ENCODE data around the gene BMP6. TPM values are rescaled to one million over a fixed set of nuclear protein-coding genes. Genes with fewer than 3 reads are reported as not detected.

The BMP6 gene
- total and polyA plus RNA-seq, 2 donors = 0.19 to 0.82 TPM

DNA sequence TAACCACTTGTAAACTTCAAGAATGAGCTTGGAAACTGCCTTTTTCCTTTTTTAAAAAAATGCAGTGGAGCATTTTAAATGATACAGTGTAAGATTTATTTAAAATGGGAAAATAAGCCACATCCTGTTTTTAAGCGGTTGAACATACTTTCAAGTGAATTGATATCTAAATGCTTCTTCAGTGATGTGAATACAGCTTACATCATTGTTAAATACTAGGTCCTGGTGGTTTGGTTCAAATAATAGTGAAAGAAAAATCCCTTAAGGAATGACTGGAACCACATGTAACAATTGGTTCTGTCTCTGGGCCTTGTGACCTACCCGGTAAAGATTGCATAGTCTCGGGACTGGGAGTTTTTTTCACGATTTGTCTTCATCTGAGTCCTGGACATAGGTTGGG, 44.2 kb downstream of the BMP6 start:
- 81% methylated on average over 4 of the region's 4 CpGs for WGBS

DNA sequence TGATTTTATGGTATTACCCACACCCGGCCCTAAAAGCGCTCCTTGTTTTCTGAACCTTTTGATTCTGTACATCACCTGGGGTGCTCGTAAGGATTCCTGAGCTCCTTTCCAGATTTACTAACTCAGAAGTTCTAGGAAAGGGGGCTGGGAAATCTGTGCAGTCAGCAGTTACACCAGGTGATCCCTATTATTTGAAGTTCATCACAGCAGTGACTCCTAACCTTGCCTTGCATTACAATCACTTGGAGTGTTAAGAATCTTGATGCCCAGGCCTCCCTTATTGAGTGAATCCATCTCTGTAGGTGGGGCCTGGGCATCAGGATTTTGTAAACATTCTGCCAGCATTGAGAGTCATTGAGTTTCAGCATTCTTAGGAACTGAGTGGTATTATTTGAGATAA, 44.7 kb downstream of the BMP6 start:
- Histone ChIP-seq H3K27ac (ENCODE audit: low read depth in 1 of 2, low read length in 1 of 2) (no peak overlapping the region), H3K9me3 (ENCODE audit: control insufficient read depth in 2 of 2, insufficient read depth in 1 of 2, low read length in 1 of 2) (no peaks in the 10 kb centered on the region), H3K36me3 (ENCODE audit: control insufficient read depth in 2 of 2, insufficient read depth in 2 of 2, low read length in 1 of 2) (no peaks in the 10 kb centered on the region), H3K27me3 (ENCODE audit: control insufficient read depth in 2 of 2, insufficient read depth in 1 of 2, low read length in 1 of 2) (no peaks in the 10 kb centered on the region), H3K4me1 (ENCODE audit: control insufficient read depth in 2 of 2, insufficient read depth in 2 of 2, low read length in 2 of 2) (no peaks in the 10 kb centered on the region), H3K4me3 (ENCODE audit: low read length in 2 of 2) (no peak overlapping the region)
- no peak for DNase-seq (ENCODE audit: low read depth in 6 of 9, low spot score in 9 of 9)
- 98% methylated on average over 3 of the region's 3 CpGs for WGBS

More for the DNA sequence above, 44.2 kb downstream of the BMP6 start:
- H3K27ac ChIP-seq (ENCODE audit: low read depth in 1 of 2, low read length in 1 of 2) = no peak overlapping the region
- H3K36me3 ChIP-seq (ENCODE audit: control insufficient read depth in 2 of 2, insufficient read depth in 2 of 2, low read length in 1 of 2) = no peaks in the 10 kb centered on the region
- DNase-seq (ENCODE audit: low read depth in 6 of 9, low spot score in 9 of 9) = no peak
- H3K9me3 ChIP-seq (ENCODE audit: control insufficient read depth in 2 of 2, insufficient read depth in 1 of 2, low read length in 1 of 2) = no peaks in the 10 kb centered on the region
- H3K27me3 ChIP-seq (ENCODE audit: control insufficient read depth in 2 of 2, insufficient read depth in 1 of 2, low read length in 1 of 2) = no peaks in the 10 kb centered on the region
- H3K4me3 ChIP-seq (ENCODE audit: low read length in 2 of 2) = no peak overlapping the region
- no peaks in the 10 kb centered on the region for H3K4me1 ChIP-seq (ENCODE audit: control insufficient read depth in 2 of 2, insufficient read depth in 2 of 2, low read length in 2 of 2)

DNA sequence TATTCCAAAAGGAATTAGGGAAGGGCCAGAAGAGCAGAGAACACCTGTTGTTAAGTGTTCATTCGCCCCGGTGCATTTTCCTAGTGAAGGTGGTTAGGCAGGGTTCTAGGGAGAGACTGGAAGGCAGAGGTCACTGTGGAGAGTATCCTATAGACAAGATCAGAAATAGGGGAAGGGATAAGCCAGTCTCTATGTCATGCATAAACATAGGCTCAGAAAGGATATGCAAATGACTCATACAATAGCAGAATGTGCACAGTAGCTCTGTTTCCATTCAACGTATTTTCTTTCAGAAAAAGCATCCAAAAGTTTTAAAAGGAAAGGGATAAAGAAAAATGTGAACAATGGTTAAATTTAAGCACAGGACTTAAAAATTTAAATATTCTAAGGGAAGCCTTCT, 47.4 kb downstream of the BMP6 start:
- 96% methylated on average over 3 of the region's 3 CpGs for WGBS
- H3K9me3 ChIP-seq (ENCODE audit: control insufficient read depth in 2 of 2, insufficient read depth in 1 of 2, low read length in 1 of 2) = no peaks in the 10 kb centered on the region
- H3K4me1 ChIP-seq (ENCODE audit: control insufficient read depth in 2 of 2, insufficient read depth in 2 of 2, low read length in 2 of 2) = no peaks in the 10 kb centered on the region
- DNase-seq (ENCODE audit: low read depth in 6 of 9, low spot score in 9 of 9) = no peak
- no peaks in the 10 kb centered on the region for H3K36me3 ChIP-seq (ENCODE audit: control insufficient read depth in 2 of 2, insufficient read depth in 2 of 2, low read length in 1 of 2)
- no peak overlapping the region for H3K4me3 ChIP-seq (ENCODE audit: low read length in 2 of 2)
- H3K27ac ChIP-seq (ENCODE audit: low read depth in 1 of 2, low read length in 1 of 2) = no peak overlapping the region
- no peaks in the 10 kb centered on the region for H3K27me3 ChIP-seq (ENCODE audit: control insufficient read depth in 2 of 2, insufficient read depth in 1 of 2, low read length in 1 of 2)

DNA sequence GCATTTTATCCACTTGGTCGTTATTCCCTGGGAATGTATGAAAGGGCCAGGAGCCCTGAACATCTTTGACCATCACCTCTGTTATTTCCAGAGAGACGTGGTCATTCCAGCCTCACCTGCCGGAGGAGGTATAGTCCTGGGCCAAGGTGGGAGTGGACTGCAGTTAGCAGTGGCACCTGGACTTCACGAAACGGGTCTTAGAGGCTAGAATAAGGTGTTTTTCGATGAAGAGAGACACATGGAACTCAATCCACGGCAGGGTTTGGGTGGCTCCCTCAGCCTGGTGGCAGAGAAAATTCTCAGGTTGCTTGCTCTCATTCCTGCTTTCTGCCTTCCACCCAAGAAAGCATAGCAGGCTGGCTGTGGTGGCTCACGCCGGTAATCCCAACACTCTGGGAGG, 48.0 kb downstream of the BMP6 start:
- Histone ChIP-seq H3K27me3 (ENCODE audit: control insufficient read depth in 2 of 2, insufficient read depth in 1 of 2, low read length in 1 of 2) (no peaks in the 10 kb centered on the region), H3K4me1 (ENCODE audit: control insufficient read depth in 2 of 2, insufficient read depth in 2 of 2, low read length in 2 of 2) (no peaks in the 10 kb centered on the region), H3K36me3 (ENCODE audit: control insufficient read depth in 2 of 2, insufficient read depth in 2 of 2, low read length in 1 of 2) (no peaks in the 10 kb centered on the region), H3K9me3 (ENCODE audit: control insufficient read depth in 2 of 2, insufficient read depth in 1 of 2, low read length in 1 of 2) (no peaks in the 10 kb centered on the region), H3K4me3 (ENCODE audit: low read length in 2 of 2) (no peak overlapping the region), H3K27ac (ENCODE audit: low read depth in 1 of 2, low read length in 1 of 2) (no peak overlapping the region)
- WGBS = 96% methylated on average over 9 of the region's 9 CpGs
- DNase-seq (ENCODE audit: low read depth in 6 of 9, low spot score in 9 of 9) = no peak

DNA sequence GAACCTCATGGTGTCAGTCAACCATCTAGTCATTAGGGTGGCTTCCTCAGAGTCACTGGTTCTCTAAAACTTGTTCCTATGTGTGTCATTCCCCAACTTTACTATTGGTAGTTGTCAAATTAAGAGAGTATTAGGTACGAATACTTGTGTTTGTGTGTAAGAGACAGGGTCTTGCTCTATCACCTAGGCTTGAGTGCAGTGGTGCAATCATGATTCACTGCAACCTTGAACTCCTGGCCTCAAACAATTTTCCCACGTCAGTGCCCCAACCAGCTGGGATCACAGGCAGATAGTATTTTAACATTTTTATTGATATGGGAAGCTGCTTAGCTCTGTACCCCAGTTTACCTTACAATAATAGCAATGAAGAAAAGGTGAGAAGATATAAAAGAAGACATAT, 50.6 kb downstream of the BMP6 start:
- H3K36me3 ChIP-seq (ENCODE audit: control insufficient read depth in 2 of 2, insufficient read depth in 2 of 2, low read length in 1 of 2) = no peaks in the 10 kb centered on the region
- no peaks in the 10 kb centered on the region for H3K27me3 ChIP-seq (ENCODE audit: control insufficient read depth in 2 of 2, insufficient read depth in 1 of 2, low read length in 1 of 2)
- WGBS = 95% methylated on average over 2 of the region's 2 CpGs
- DNase-seq (ENCODE audit: low read depth in 6 of 9, low spot score in 9 of 9) = no peak
- no peaks in the 10 kb centered on the region for H3K4me1 ChIP-seq (ENCODE audit: control insufficient read depth in 2 of 2, insufficient read depth in 2 of 2, low read length in 2 of 2)
- no peaks in the 10 kb centered on the region for H3K9me3 ChIP-seq (ENCODE audit: control insufficient read depth in 2 of 2, insufficient read depth in 1 of 2, low read length in 1 of 2)
- no peak overlapping the region for H3K27ac ChIP-seq (ENCODE audit: low read depth in 1 of 2, low read length in 1 of 2)
- no peak overlapping the region for H3K4me3 ChIP-seq (ENCODE audit: low read length in 2 of 2)

DNA sequence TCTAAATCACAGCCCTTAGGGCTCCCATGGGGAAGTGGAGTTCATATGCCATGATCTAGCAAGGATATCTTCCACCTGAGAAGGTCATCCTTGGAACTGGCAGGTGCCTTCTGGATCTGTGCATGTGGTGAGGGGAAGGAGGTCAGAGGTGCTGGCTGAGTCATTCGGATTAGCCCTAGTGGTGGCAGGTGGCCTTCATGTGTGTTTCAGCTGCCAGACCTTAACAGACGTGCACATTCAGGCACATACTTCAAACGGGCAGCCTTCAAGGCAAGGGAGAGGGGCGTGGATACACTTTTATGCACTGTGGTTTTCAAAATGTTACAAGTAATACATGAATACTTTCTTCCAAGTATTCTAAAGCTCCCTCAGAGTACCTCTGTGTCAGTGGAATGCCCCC, 51.2 kb downstream of the BMP6 start:
- H3K4me1 ChIP-seq (ENCODE audit: control insufficient read depth in 2 of 2, insufficient read depth in 2 of 2, low read length in 2 of 2) = no peaks in the 10 kb centered on the region
- no peaks in the 10 kb centered on the region for H3K27me3 ChIP-seq (ENCODE audit: control insufficient read depth in 2 of 2, insufficient read depth in 1 of 2, low read length in 1 of 2)
- H3K9me3 ChIP-seq (ENCODE audit: control insufficient read depth in 2 of 2, insufficient read depth in 1 of 2, low read length in 1 of 2) = no peaks in the 10 kb centered on the region
- DNase-seq (ENCODE audit: low read depth in 6 of 9, low spot score in 9 of 9) = no peak
- 91% methylated on average over 4 of the region's 4 CpGs for WGBS
- no peaks in the 10 kb centered on the region for H3K36me3 ChIP-seq (ENCODE audit: control insufficient read depth in 2 of 2, insufficient read depth in 2 of 2, low read length in 1 of 2)
- H3K27ac ChIP-seq (ENCODE audit: low read depth in 1 of 2, low read length in 1 of 2) = no peak overlapping the region
- H3K4me3 ChIP-seq (ENCODE audit: low read length in 2 of 2) = no peak overlapping the region

DNA sequence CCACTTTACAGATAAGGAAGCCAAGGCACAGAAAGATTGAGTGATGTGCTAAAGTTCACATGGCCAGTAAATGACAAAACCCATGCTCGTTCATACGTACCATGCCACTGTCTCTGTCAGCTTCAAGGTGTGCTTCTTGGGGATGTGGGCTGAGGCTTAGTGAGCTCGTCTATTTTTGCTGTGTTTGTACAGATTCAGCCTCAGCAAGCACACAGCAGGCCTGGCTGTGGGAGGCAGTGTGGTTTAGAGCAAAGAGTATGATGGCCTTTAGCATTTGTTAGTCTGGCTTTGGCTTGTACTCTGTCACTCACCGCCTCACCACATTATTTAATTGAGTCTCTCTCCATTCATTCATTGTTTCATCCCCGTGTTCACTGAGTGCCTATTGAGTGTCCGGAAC, 55.3 kb downstream of the BMP6 start:
- H3K9me3 ChIP-seq (ENCODE audit: control insufficient read depth in 2 of 2, insufficient read depth in 1 of 2, low read length in 1 of 2) = no peaks in the 10 kb centered on the region
- no peaks in the 10 kb centered on the region for H3K27me3 ChIP-seq (ENCODE audit: control insufficient read depth in 2 of 2, insufficient read depth in 1 of 2, low read length in 1 of 2)
- 86% methylated on average over 6 of the region's 6 CpGs for WGBS
- no peak overlapping the region for H3K4me3 ChIP-seq (ENCODE audit: low read length in 2 of 2)
- H3K4me1 ChIP-seq (ENCODE audit: control insufficient read depth in 2 of 2, insufficient read depth in 2 of 2, low read length in 2 of 2) = no peaks in the 10 kb centered on the region
- no peak for DNase-seq (ENCODE audit: low read depth in 6 of 9, low spot score in 9 of 9)
- no peaks in the 10 kb centered on the region for H3K36me3 ChIP-seq (ENCODE audit: control insufficient read depth in 2 of 2, insufficient read depth in 2 of 2, low read length in 1 of 2)
- no peak overlapping the region for H3K27ac ChIP-seq (ENCODE audit: low read depth in 1 of 2, low read length in 1 of 2)

DNA sequence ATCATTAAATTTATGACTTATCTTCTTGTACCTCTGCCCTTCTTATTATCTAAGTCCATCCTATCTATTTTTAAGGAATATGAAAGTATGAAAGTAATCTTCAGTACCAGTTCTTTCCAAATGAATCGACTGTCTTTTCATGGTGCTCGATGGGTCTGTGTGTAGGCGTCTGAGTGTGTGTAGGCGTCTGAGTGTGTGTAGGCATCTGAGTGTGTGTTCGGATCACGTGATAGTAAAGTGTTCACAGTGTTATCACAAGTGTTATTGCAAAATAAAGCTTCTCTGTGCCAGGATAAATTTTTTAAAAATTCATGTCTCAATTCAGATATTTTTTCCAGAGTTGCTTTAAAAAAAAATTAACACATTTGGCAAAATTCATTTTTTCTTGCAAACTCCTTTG, 58.3 kb downstream of the BMP6 start:
- WGBS = 97% methylated on average over 6 of the region's 6 CpGs
- no peaks in the 10 kb centered on the region for H3K27me3 ChIP-seq (ENCODE audit: control insufficient read depth in 2 of 2, insufficient read depth in 1 of 2, low read length in 1 of 2)

DNA sequence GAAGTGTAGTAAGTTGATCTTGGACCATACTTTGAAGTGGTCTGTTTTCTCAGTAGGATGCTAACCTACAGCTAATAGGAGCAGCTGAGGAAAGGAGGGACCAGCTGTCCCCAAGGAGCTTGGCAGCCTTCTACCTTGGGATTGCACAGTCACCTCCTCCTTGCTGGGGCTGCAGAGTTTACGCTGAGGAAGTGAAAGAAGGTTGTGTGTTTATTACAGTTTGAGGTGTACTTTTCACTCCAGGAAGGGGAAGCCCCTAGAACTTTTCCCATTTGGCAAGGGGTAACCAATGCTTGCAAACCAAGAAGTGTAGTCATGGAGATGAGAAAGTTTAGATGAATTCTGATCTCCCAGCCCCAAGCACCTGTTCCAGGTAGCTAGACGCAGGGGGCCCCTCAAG, 58.8 kb downstream of the BMP6 start:
- Histone ChIP-seq H3K4me3 (ENCODE audit: low read length in 2 of 2) (no peak overlapping the region), H3K27me3 (ENCODE audit: control insufficient read depth in 2 of 2, insufficient read depth in 1 of 2, low read length in 1 of 2) (no peaks in the 10 kb centered on the region), H3K27ac (ENCODE audit: low read depth in 1 of 2, low read length in 1 of 2) (no peak overlapping the region), H3K9me3 (ENCODE audit: control insufficient read depth in 2 of 2, insufficient read depth in 1 of 2, low read length in 1 of 2) (no peaks in the 10 kb centered on the region), H3K4me1 (ENCODE audit: control insufficient read depth in 2 of 2, insufficient read depth in 2 of 2, low read length in 2 of 2) (no peaks in the 10 kb centered on the region), H3K36me3 (ENCODE audit: control insufficient read depth in 2 of 2, insufficient read depth in 2 of 2, low read length in 1 of 2) (no peaks in the 10 kb centered on the region)
- DNase-seq (ENCODE audit: low read depth in 6 of 9, low spot score in 9 of 9) = peak in 1 of 9 donors; percentile 13
- WGBS = 82% methylated on average over 2 of the region's 2 CpGs

More for the DNA sequence above, 58.3 kb downstream of the BMP6 start:
- H3K27ac ChIP-seq (ENCODE audit: low read depth in 1 of 2, low read length in 1 of 2) = no peak overlapping the region
- no peak overlapping the region for H3K4me3 ChIP-seq (ENCODE audit: low read length in 2 of 2)
- no peaks in the 10 kb centered on the region for H3K9me3 ChIP-seq (ENCODE audit: control insufficient read depth in 2 of 2, insufficient read depth in 1 of 2, low read length in 1 of 2)
- H3K36me3 ChIP-seq (ENCODE audit: control insufficient read depth in 2 of 2, insufficient read depth in 2 of 2, low read length in 1 of 2) = no peaks in the 10 kb centered on the region
- H3K4me1 ChIP-seq (ENCODE audit: control insufficient read depth in 2 of 2, insufficient read depth in 2 of 2, low read length in 2 of 2) = no peaks in the 10 kb centered on the region
- no peak for DNase-seq (ENCODE audit: low read depth in 6 of 9, low spot score in 9 of 9)
